Mesendoderm (in vitro differentiated cells): ENCODE measurements around the gene MAEL.

ENCODE experiments used
- DNase-seq: peaks from one replicate; pipeline ENCODE4 v3.0.0; 2013
- H2AK5ac ChIP-seq: 2 replicates; pipeline ENCODE4 v1.6.1; 2013; ENCODE audit warnings: low read length, inconsistent platforms
- H2BK120ac ChIP-seq: 2 replicates; pipeline ENCODE4 v1.6.1; 2013; ENCODE audit warnings: low read depth, mild to moderate bottlenecking, low read length, moderate library complexity, mixed read lengths
- H2BK15ac ChIP-seq: replicated peaks from 2 replicates; pipeline ENCODE4 v1.6.1; 2013; ENCODE audit warnings: low read depth, mild to moderate bottlenecking, moderate library complexity
- H2BK5ac ChIP-seq: 2 replicates; pipeline ENCODE4 v1.6.1; 2013; ENCODE audit warnings: low read length, inconsistent platforms
- H3K18ac ChIP-seq: 2 replicates; pipeline ENCODE4 v1.6.1; 2013; ENCODE audit warnings: mild to moderate bottlenecking, low read length, mixed read lengths
- H3K23ac ChIP-seq: one replicate; pipeline ENCODE4 v1.6.1; 2013; ENCODE audit warnings: low read length
- H3K27ac ChIP-seq: 2 replicates; pipeline ENCODE4 v1.5.1; 2013; ENCODE audit warnings: low read depth, mild to moderate bottlenecking, inconsistent platforms, low read length, moderate library complexity
- H3K27me3 ChIP-seq: 2 replicates; pipeline ENCODE4 v1.6.1; 2013; ENCODE audit warnings: low read length, control low read depth, mild to moderate bottlenecking, inconsistent platforms; ENCODE audit not compliant: insufficient read depth, poor library complexity
- H3K36me3 ChIP-seq: 2 replicates; pipeline ENCODE4 v1.6.1; 2013; ENCODE audit warnings: low read length, inconsistent platforms; ENCODE audit not compliant: control insufficient read depth, insufficient read depth
- H3K4ac ChIP-seq: one replicate; pipeline ENCODE4 v1.6.1; 2013; ENCODE audit warnings: low read depth, mild to moderate bottlenecking, low read length, moderate library complexity
- H3K4me1 ChIP-seq: 2 replicates; pipeline ENCODE4 v1.6.1; 2013; ENCODE audit warnings: low read depth, low read length, inconsistent platforms; ENCODE audit not compliant: control insufficient read depth
- H3K4me2 ChIP-seq: 2 replicates; pipeline ENCODE4 v1.6.1; 2013; ENCODE audit warnings: low read length
- H3K4me3 ChIP-seq: 2 replicates; pipeline ENCODE4 v1.5.1; 2013; ENCODE audit warnings: mild to moderate bottlenecking, low read length
- H3K56ac ChIP-seq: one replicate; pipeline ENCODE4 v1.6.1; 2013; ENCODE audit warnings: low read length
- H3K79me1 ChIP-seq: 2 replicates; pipeline ENCODE4 v1.6.1; 2013; ENCODE audit warnings: low read length, inconsistent platforms
- H3K79me2 ChIP-seq: 2 replicates; pipeline ENCODE4 v1.6.1; 2013; ENCODE audit warnings: mild to moderate bottlenecking, low read length; ENCODE audit not compliant: control insufficient read depth, insufficient read depth
- H3K9ac ChIP-seq: 2 replicates; pipeline ENCODE4 v1.6.1; 2013; ENCODE audit warnings: low read length, inconsistent platforms
- H4K5ac ChIP-seq: one replicate; pipeline ENCODE4 v1.6.1; 2013; ENCODE audit warnings: low read length
- H4K8ac ChIP-seq: one replicate; pipeline ENCODE4 v1.6.1; 2013; ENCODE audit warnings: low read depth, mild to moderate bottlenecking, control low read depth, low read length, moderate library complexity
- WGBS: extraction: QIAGEN DNeasy Blood & Tissue Kit; methylation state at CpG from one replicate; pipeline ENCODE4 v1.1.7; 2013; ENCODE audit warnings: low lambda C conversion rate, missing lambda C conversion rate; ENCODE audit not compliant: insufficient coverage; ENCODE audit errors: extremely low coverage; 5-methylcytosine and 5-hydroxymethylcytosine counted together

Gene MAEL

GRCh38 chr1:166980818-166981217, 8.3 kb upstream of the MAEL start:
- no peak overlapping the region for H4K8ac ChIP-seq
- no peaks in the 10 kb centered on the region for H3K79me1 ChIP-seq
- no peak overlapping the region for H3K9ac ChIP-seq
- H3K36me3 ChIP-seq = no peaks in the 10 kb centered on the region
- no peak overlapping the region for H2BK5ac ChIP-seq
- no peak overlapping the region for H2BK15ac ChIP-seq
- H3K4me2 ChIP-seq = no peak overlapping the region
- no peak overlapping the region for H2BK120ac ChIP-seq
- DNase-seq = no peak
- H3K79me2 ChIP-seq = no peaks in the 10 kb centered on the region
- WGBS = no CpG with 5 or more reads among the region's 3 CpGs
- no peak overlapping the region for H3K27ac ChIP-seq
- H3K18ac ChIP-seq = no peak overlapping the region
- H3K4me1 ChIP-seq = no peaks in the 10 kb centered on the region
- no peak overlapping the region for H2AK5ac ChIP-seq
- H3K4ac ChIP-seq = no peak overlapping the region
- H3K23ac ChIP-seq = no peak overlapping the region
- no peak overlapping the region for H3K56ac ChIP-seq
- no peak overlapping the region for H4K5ac ChIP-seq
- no peak overlapping the region for H3K4me3 ChIP-seq
- peaks cover 17% of the 10 kb centered on the region for H3K27me3 ChIP-seq

GRCh38 chr1:166981589-166981988, 7.5 kb upstream of the MAEL start:
- H4K8ac ChIP-seq = no peak overlapping the region
- no peak overlapping the region for H3K18ac ChIP-seq
- no peak overlapping the region for H4K5ac ChIP-seq
- no peak for DNase-seq
- H3K56ac ChIP-seq = no peak overlapping the region
- no peak overlapping the region for H2BK15ac ChIP-seq
- no peak overlapping the region for H3K23ac ChIP-seq
- no peaks in the 10 kb centered on the region for H3K79me2 ChIP-seq
- H2AK5ac ChIP-seq = no peak overlapping the region
- no peak overlapping the region for H2BK120ac ChIP-seq
- no peak overlapping the region for H3K9ac ChIP-seq
- H3K79me1 ChIP-seq = no peaks in the 10 kb centered on the region
- no peak overlapping the region for H3K4me3 ChIP-seq
- WGBS = no CpG with 5 or more reads among the region's 1 CpG
- H3K4me2 ChIP-seq = no peak overlapping the region
- H3K4ac ChIP-seq = no peak overlapping the region
- no peak overlapping the region for H3K27ac ChIP-seq
- H3K4me1 ChIP-seq = no peaks in the 10 kb centered on the region
- H3K27me3 ChIP-seq = peaks cover 9% of the 10 kb centered on the region
- no peaks in the 10 kb centered on the region for H3K36me3 ChIP-seq
- no peak overlapping the region for H2BK5ac ChIP-seq

GRCh38 chr1:166999075-166999474, 10.0 kb downstream of the MAEL start:
- Histone ChIP-seq H3K4ac (no peak overlapping the region), H2BK120ac (no peak overlapping the region), H3K27ac (no peak overlapping the region), H4K8ac (no peak overlapping the region), H3K4me1 (no peaks in the 10 kb centered on the region), H4K5ac (no peak overlapping the region), H3K79me2 (no peaks in the 10 kb centered on the region), H3K27me3 (no peaks in the 10 kb centered on the region), H3K56ac (no peak overlapping the region), H2BK5ac (no peak overlapping the region), H3K4me2 (no peak overlapping the region), H3K18ac (no peak overlapping the region), H3K79me1 (no peaks in the 10 kb centered on the region), H3K23ac (no peak overlapping the region), H2BK15ac (no peak overlapping the region), H3K36me3 (no peaks in the 10 kb centered on the region), H3K4me3 (no peak overlapping the region), H2AK5ac (no peak overlapping the region), H3K9ac (no peak overlapping the region)
- no peak for DNase-seq
- WGBS = no CpG with 5 or more reads among the region's 1 CpG

- Histone ChIP-seq H4K5ac (no peak overlapping the region), H3K9ac (no peak overlapping the region), H3K4me2 (no peak overlapping the region), H3K18ac (no peak overlapping the region), H4K8ac (no peak overlapping the region), H2BK120ac (no peak overlapping the region), H3K27me3 (no peaks in the 10 kb centered on the region), H3K4me3 (no peak overlapping the region), H3K56ac (no peak overlapping the region), H3K4me1 (no peaks in the 10 kb centered on the region), H3K27ac (no peak overlapping the region), H3K23ac (no peak overlapping the region), H3K36me3 (no peaks in the 10 kb centered on the region), H3K79me1 (no peaks in the 10 kb centered on the region), H3K4ac (no peak overlapping the region), H2BK5ac (no peak overlapping the region), H3K79me2 (no peaks in the 10 kb centered on the region), H2AK5ac (no peak overlapping the region), H2BK15ac (no peak overlapping the region)
- DNase-seq = no peak
- no CpG with 5 or more reads among the region's 3 CpGs for WGBS
These were observed 10.5 kb downstream of the MAEL start for GRCh38 chr1:166999500-167000055.

- Histone ChIP-seq H3K23ac (no peak overlapping the region), H3K27me3 (no peaks in the 10 kb centered on the region), H3K36me3 (no peaks in the 10 kb centered on the region), H3K4me3 (no peak overlapping the region), H3K9ac (no peak overlapping the region), H3K4me2 (no peak overlapping the region), H3K27ac (no peak overlapping the region), H4K8ac (no peak overlapping the region), H3K18ac (no peak overlapping the region), H2BK5ac (no peak overlapping the region), H4K5ac (no peak overlapping the region), H3K79me1 (no peaks in the 10 kb centered on the region), H3K79me2 (no peaks in the 10 kb centered on the region), H3K4me1 (no peaks in the 10 kb centered on the region), H3K56ac (no peak overlapping the region), H2AK5ac (no peak overlapping the region), H2BK120ac (no peak overlapping the region), H2BK15ac (no peak overlapping the region), H3K4ac (no peak overlapping the region)
- DNase-seq = no peak
- no CpG with 5 or more reads among the region's 1 CpG for WGBS
These were observed 11.5 kb downstream of the MAEL start for GRCh38 chr1:167000546-167000945.

- no peak for DNase-seq
- no peak overlapping the region for H3K4me3 ChIP-seq
- no peak overlapping the region for H2BK120ac ChIP-seq
- H3K4ac ChIP-seq = no peak overlapping the region
- no peak overlapping the region for H3K18ac ChIP-seq
- no peaks in the 10 kb centered on the region for H3K79me2 ChIP-seq
- no peaks in the 10 kb centered on the region for H3K27me3 ChIP-seq
- WGBS = no CpG with 5 or more reads among the region's 2 CpGs
- no peak overlapping the region for H4K8ac ChIP-seq
- no peak overlapping the region for H3K4me2 ChIP-seq
- no peak overlapping the region for H3K23ac ChIP-seq
- H2AK5ac ChIP-seq = no peak overlapping the region
- no peak overlapping the region for H3K27ac ChIP-seq
- no peak overlapping the region for H4K5ac ChIP-seq
- no peaks in the 10 kb centered on the region for H3K79me1 ChIP-seq
- H2BK15ac ChIP-seq = no peak overlapping the region
- no peaks in the 10 kb centered on the region for H3K36me3 ChIP-seq
- H3K56ac ChIP-seq = no peak overlapping the region
- H2BK5ac ChIP-seq = no peak overlapping the region
- H3K9ac ChIP-seq = no peak overlapping the region
- H3K4me1 ChIP-seq = no peaks in the 10 kb centered on the region
These were observed 13.3 kb downstream of the MAEL start for GRCh38 chr1:167002354-167002753.
